ENCODE results near the gene TCF20.

The TCF20 gene

GRCh38 chr22:42287174-42287890, 16.9 kb upstream of the TCF20 start:
- no peaks in the 10 kb centered on the region for H3K27me3 ChIP-seq (ENCODE audit: insufficient read depth, poor library complexity, severe bottlenecking)
- DNase-seq (ENCODE audit: low read depth in 1 of 2, low spot score in 1 of 2) = no peak
- no peak for TF ChIP-seq POLR2AphosphoS5 (IDR thresholded peaks at IDR 0.05; ENCODE audit: low read depth)
- no peak for TF ChIP-seq REST (IDR thresholded peaks at IDR 0.05; ENCODE audit: insufficient replicate concordance, low read depth)
- TF ChIP-seq GABPA (IDR thresholded peaks at IDR 0.05; ENCODE audit: low read depth) = no peak
- no peak for TF ChIP-seq CTCF (IDR thresholded peaks at IDR 0.05; ENCODE audit: insufficient read depth, low read length)
- no peak for TF ChIP-seq SPI1 (IDR thresholded peaks at IDR 0.05; ENCODE audit: borderline replicate concordance, low read depth)
- H3K27ac ChIP-seq (replicated peaks) = no peak overlapping the region
- no peak overlapping the region for H3K4me3 ChIP-seq (replicated peaks; ENCODE audit: insufficient read depth, low read length)

- Histone ChIP-seq H3K4me3 (replicated peaks; ENCODE audit: insufficient read depth, low read length) (no peak overlapping the region), H3K27me3 (ENCODE audit: insufficient read depth, poor library complexity, severe bottlenecking) (no peaks in the 10 kb centered on the region), H3K27ac (replicated peaks) (no peak overlapping the region; the same call in 1 of the 2 replicates)
- TF ChIP-seq SPI1 (IDR thresholded peaks at IDR 0.05; ENCODE audit: borderline replicate concordance, low read depth) (peak; percentile 73; the same call in 1 of the 2 replicates), REST (IDR thresholded peaks at IDR 0.05; ENCODE audit: insufficient replicate concordance, low read depth) (no peak), GABPA (IDR thresholded peaks at IDR 0.05; ENCODE audit: low read depth) (peak; percentile 63; the same call in 1 of the 2 replicates)
- peak in 1 of 2 experiments; percentile 71 for DNase-seq (ENCODE audit: low read depth in 1 of 2, low spot score in 1 of 2)
These were observed 15.8 kb upstream of the TCF20 start for GRCh38 chr22:42286205-42286604.

- no peak for DNase-seq (ENCODE audit: low read depth in 1 of 2, low spot score in 1 of 2)
- no peak for TF ChIP-seq GABPA (IDR thresholded peaks at IDR 0.05; ENCODE audit: low read depth)
- Histone ChIP-seq H3K4me3 (replicated peaks; ENCODE audit: insufficient read depth, low read length) (no peak overlapping the region), H3K27ac (replicated peaks) (no peak overlapping the region; the same call in 1 of the 2 replicates), H3K27me3 (ENCODE audit: insufficient read depth, poor library complexity, severe bottlenecking) (no peaks in the 10 kb centered on the region)
These were observed 15.2 kb upstream of the TCF20 start for GRCh38 chr22:42285604-42286003.

GRCh38 chr22:42284643-42285181, 14.3 kb upstream of the TCF20 start:
- DNase-seq (ENCODE audit: low read depth in 1 of 2, low spot score in 1 of 2) = no peak
- H3K27ac ChIP-seq (replicated peaks) = no peak overlapping the region
- no peak overlapping the region for H3K4me3 ChIP-seq (replicated peaks; ENCODE audit: insufficient read depth, low read length)
- H3K27me3 ChIP-seq (ENCODE audit: insufficient read depth, poor library complexity, severe bottlenecking) = no peaks in the 10 kb centered on the region
- TF ChIP-seq REST (IDR thresholded peaks at IDR 0.05; ENCODE audit: insufficient replicate concordance, low read depth) (no peak), CTCF (IDR thresholded peaks at IDR 0.05; ENCODE audit: insufficient read depth, low read length) (no peak), SPI1 (IDR thresholded peaks at IDR 0.05; ENCODE audit: borderline replicate concordance, low read depth) (no peak), POLR2AphosphoS5 (IDR thresholded peaks at IDR 0.05; ENCODE audit: low read depth) (no peak), GABPA (IDR thresholded peaks at IDR 0.05; ENCODE audit: low read depth) (no peak)
